ENCODE results near the gene TMEM37.

TMEM37 gene

DNA sequence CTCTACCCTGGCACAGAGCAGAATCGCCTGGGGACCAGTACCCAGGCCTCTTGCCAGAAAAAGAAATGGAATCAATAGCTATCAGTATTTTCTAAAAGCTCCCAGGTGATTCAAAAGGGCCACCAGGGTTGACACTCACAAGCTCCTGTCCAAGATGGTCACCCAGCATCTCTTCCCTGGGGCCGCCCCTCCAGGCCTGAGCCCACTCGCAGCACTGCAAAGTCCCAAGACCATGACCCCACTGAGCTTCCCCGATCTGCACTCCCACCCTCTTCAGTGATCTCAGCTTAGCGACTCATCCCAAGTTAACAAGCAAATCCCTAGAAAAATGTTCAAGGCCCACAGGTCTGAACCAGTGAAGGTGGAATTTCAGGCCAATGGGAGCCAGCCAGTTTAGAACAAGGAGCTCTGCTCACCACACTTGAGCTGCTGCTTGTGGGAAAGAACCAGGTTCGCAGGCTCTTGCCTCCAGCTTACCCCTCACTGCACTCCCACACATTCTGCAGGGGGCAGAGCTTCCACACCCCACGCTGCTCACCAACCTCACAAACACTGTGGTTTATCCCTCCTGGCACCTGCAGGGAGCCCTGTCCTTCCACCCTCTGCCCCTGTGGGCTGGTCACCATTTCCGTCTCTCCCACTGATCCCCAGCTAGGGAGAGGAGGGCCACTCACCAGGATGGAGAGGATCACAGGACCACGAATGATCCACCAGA, 19.8 kb downstream of the TMEM37 start:
- in situ Hi-C loops (cut with MboI; ENCODE audit: low sequenced_read_pairs), result no loop called here

DNA sequence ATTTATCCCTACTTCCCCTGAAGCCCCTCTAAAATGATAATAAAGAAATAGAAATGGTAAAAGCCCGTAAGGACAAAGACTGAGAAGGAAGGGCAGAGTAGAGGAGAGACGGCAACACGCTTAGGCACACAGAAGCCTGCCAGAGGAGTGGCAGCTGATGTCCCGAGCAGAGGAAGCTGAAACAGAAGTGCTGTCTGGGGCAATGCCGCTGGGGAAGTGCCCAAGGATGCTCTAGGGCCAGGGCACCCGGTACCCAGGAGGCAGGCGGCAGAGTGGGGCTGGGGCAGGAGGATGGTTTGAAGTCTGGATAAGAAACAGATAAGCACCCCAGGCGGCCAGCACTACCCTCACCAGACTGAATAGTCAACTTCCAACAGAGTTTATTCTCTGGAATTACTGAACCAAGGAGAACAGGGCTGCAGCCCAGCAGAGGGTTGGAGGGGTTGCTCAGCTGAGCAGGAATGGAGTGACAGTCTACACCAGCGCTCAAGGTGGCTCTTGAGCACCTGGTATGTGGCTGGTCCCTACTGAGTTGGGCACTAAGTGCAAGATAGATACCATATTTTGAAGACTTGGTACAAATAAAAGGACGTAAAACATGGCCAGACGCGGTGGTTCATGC, 22.4 kb downstream of the TMEM37 start:
- in situ Hi-C loops (cut with MboI; ENCODE audit: low sequenced_read_pairs), result no loop called here

DNA sequence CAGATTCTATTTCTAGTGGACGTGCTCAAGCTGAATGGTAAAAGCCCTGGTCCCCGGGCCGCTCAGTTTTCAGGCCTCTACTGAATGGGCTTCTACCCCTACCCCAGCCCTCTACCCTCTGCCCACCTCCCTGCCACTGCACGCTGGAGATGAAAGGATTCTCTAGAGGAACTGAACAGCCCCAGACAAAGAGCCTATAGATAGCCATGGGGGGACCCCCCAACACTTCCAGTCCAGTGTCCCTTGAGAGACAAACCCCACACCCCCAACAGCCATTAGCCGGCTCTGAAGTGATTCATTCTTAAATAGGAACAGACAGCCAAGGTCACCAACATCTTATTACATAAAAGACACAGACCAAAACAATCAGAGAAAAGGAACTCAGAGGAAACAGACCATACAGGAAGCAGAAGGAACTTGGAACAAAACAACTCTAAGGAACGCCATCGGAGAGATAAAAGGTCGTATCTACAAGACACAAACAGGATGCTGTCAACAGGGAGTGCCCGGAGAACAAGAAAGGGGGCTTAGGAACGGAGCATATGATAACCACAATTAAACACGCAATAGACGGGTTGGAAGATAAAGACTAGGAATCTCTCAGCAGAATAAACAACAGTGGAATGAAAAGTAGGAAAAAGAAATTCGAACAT, 23.5 kb downstream of the TMEM37 start:
- in situ Hi-C loops (cut with MboI; ENCODE audit: low sequenced_read_pairs), result no loop called here

DNA sequence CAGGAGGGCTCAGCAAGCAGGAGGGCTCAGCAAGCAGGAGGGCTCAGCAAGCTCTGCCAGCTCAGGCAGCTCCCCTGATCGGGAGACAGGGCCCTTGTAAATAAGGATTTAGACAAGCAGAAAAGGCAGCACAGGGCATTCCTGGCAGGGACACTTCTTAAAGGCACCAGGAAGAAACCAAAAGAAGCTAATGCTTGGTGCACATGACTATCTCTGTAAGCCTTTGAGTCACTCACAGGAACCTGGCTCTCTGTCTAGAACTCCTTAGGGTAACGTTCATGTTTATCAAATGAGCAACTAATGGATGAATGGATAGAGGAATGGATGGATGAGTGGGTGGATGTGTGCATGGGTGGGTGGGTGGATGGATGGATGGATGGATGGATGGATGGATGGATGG, 28.4 kb downstream of the TMEM37 start:
- in situ Hi-C loops (cut with MboI; ENCODE audit: low sequenced_read_pairs), result no loop called here

DNA sequence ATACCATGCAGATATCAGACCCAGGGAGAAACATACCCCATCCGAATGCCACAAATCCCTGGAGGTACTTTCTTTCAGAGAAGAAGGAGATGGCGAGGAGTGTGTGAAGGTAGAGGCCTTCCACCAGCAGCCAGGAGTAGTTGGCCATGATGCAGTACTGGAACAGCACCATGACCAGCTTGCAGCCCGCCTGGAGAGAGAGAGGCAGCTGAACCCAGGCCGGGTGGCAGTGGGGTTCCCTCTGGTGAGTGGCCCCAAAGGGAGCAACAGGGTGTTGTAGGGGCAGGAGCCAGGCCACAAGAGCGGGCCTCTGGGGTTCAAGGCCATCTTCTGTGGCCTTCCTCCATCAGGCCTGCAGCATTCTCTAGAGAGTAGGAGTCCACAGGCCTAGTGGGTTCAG, 30.2 kb downstream of the TMEM37 start:
- in situ Hi-C loops (cut with MboI; ENCODE audit: low sequenced_read_pairs), result no loop called here

DNA sequence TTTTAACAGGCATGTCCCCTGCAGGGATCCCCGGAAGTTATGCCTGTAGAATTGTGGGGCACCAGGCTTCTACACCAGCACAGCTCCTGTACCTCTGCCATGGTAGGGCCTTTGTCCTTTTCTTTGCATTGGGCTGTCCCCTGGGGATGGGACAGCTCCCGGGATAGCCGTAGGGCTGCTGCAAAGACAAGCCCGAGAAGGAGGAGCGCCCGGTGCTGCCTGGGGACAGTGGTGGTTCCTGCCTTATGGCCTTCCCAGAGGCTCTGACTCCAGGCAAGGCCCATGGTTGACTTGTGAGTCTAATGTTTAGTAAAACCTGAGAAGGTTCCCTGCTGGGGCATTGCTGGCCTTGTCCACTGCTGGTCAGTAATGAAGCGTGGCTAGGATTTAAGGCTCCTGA, 30.9 kb downstream of the TMEM37 start:
- in situ Hi-C loops (cut with MboI; ENCODE audit: low sequenced_read_pairs), result no loop called here

DNA sequence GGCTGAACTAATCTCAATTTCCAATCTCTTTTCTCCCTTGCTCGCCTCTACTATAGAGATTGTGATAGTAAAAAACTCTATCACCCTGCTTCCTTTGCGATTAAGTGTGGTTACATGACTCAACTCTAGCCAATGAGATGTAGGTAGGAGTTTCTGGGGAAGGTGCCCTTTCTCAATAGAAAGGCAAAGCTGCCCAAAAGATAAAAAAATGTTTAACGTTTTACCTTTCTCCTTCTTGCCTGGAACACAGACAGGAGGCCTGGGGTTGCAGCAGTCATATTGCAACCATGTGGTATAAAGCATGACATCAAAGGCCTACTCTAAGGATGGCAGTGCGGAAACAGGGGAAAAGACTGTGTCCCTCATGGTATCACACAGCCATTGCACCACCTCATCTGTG, 31.5 kb downstream of the TMEM37 start:
- in situ Hi-C loops (cut with MboI; ENCODE audit: low sequenced_read_pairs), result no loop called here

DNA sequence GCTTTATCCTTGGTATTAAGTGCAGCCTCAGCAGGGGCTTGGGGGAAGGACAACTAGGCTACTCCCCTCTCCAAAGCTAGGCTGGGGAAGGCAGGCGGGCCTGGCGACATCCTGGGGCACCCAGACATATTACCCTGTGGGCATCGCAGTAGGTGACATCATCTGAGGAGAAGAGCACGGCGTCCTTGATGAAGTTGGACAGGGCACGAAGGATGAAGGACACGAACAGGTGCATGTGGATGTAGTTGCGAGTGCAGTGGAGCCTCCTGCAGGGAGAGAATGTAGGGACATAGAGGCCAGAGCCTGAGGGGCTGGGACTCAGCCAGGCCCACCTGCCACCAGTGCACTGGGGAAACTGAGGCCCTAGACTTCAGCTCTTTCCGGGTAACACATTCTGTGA, 32.3 kb downstream of the TMEM37 start:
- in situ Hi-C loops (cut with MboI; ENCODE audit: low sequenced_read_pairs), result no loop called here

DNA sequence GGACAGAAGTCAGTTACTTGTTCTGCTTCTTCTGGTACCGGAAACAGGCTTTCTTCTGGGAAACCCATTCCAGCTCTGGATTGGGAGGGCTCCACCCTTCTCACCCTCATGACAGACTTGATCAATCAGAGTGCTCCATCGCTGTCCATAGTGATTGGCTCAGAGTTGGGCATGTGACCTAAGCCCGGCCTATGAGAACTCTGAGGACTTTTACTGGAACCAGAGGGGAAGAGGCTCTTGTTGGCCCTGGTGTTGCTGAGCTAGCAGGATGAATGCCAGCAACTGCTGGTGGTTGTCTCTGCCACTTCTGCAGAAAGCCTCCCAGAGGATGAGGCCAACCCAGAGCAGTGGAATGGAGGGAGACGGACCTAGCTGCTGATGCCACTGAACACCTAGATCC, 33.3 kb downstream of the TMEM37 start:
- in situ Hi-C loops (cut with MboI; ENCODE audit: low sequenced_read_pairs), result no loop called here

DNA sequence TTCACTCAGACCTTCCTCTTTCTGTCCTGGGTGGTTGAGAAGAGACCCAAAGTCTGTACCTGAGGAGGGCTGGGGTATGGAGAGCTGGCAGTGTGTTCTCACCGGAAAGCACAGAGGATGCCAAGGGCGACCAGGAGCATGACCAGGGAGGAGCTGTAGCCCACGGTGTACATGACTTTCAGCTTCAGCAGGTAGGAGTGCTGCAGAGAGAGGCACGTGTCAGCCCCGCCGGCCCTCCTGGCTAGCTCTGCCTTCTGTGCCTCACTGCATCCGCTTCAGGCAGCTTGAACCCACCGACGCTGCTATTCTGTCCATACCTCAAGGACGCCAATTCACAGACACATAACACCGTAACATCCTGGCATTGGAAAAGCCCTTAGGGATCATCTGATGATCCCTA, 34.0 kb downstream of the TMEM37 start:
- in situ Hi-C loops (cut with MboI; ENCODE audit: low sequenced_read_pairs), result no loop called here

DNA sequence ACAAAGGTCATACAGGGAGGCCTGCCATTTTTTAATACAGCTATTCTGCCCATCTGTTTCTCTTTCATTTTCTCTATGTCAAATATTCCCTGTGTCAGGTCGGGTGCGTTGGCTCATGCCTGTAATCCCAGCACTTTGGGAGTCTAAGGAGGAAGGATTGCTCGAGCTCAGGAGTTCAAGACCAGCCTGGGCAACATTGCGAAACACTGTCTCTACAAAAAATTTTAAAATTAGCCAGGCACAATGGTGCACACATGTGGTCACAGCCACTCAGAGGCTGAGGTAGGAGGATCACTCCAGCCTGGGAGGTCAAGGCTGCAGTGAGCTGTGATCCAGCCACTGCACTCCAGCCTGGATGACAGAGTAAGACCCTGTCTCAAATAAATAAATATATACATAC, 34.7 kb downstream of the TMEM37 start:
- in situ Hi-C loops (cut with MboI; ENCODE audit: low sequenced_read_pairs), result no loop called here

DNA sequence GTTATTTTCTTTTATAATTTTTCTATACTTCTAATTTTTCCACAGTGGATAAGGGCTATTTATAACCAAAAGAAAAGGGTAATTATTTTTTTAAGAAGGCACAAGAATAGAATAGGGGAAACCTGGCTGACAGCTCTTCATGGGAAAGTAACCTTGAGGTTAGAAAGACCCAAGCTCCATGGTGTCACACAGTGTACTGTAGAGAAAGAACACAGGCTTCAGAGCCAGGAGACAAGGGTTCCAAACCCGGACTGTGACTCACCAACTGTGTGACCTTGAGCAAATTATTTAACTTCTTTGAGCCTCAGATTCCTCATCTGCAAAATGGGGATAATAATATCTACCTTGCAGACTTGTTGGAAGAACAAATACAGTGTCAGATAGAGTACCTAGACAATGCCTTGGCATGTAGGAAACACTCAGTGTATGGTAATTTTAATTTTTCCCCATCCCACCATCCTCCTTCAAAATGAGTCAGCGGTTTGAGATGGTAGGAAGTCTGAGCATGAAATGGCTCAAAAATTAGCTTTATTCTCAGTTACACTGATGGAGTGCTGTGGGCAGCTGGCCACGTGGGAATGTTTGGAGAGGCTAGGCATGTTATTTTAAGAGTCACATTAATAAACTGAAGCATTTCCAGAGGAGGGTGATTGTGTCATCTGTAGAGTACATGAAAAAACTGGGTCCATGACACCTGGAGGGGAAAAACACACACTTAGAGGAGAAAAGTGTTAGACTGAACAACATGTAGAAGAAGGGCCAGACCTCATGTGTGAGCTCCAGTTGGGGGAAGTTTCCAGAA, 36.7 kb downstream of the TMEM37 start:
- in situ Hi-C loops (cut with MboI; ENCODE audit: low sequenced_read_pairs), result no loop called here

DNA sequence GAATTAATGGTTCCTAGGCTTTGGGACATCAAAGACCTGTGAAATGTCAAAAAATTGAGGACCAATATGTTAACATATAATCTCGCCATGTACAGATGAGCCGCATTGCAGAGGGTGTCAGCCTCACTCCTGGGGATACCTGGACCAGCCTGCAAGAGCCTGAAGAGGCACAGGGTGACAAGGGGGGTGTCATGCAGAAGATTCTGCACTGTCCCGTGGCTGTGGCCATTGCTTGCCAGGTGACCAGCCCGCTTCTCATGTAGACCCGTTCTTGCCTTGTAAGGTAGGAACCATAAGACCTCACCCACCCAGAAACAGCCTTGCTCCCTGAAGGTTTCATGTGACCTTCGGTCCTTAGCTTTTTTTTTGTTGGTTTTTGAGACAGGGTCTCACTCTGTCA, 37.5 kb downstream of the TMEM37 start:
- in situ Hi-C loops (cut with MboI; ENCODE audit: low sequenced_read_pairs), result no loop called here

DNA sequence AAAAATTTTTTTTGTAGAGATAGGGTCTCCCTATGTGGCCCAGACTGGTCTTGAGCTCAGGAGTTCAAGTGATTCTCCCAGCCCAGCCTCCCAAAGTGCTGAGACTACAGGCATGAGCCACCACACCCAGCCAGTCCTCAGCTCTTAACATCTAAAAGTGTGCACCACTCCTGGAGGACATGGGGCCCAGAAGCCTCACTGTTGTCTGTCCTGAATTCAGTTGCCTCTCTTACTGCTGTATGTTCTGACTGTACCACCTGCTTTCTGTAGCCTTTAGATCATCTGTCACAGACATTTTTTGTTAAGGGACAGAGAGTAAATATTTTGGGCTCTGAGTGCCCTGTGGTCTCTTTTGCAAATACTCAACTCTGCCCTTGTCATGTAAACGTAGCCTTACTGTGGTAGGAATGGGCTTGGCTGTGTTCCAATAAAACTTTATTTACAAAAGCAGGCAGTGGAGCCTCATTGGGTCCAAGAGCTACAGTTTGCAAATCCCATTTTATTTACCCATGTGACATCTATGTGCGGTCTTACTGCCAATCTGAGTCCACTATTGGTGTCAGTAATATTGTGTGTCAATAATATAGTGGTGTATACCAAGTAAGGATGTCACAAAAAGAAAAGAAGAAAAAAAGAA, 38.1 kb downstream of the TMEM37 start:
- in situ Hi-C loops (cut with MboI; ENCODE audit: low sequenced_read_pairs), result no loop called here

DNA sequence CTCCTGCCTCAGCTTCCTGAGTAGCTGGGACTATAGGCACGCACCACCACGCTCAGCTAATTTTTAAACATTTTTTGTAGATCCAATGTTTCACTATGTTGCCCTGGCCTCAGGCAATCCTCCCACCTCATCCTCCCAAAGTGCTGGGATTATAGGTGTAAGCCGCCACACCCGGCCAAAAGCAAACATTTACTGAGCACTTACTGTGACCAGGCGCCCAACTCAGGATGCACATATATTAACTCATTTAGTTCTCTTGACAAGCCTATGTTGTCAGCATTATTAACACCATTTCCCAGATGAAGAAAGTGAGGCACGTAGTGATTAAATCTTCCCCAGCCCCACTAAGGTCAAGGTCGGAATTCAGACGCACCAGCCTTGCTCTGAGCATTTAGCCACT, 41.1 kb downstream of the TMEM37 start:
- in situ Hi-C loops (cut with MboI; ENCODE audit: low sequenced_read_pairs), result no loop called here

DNA sequence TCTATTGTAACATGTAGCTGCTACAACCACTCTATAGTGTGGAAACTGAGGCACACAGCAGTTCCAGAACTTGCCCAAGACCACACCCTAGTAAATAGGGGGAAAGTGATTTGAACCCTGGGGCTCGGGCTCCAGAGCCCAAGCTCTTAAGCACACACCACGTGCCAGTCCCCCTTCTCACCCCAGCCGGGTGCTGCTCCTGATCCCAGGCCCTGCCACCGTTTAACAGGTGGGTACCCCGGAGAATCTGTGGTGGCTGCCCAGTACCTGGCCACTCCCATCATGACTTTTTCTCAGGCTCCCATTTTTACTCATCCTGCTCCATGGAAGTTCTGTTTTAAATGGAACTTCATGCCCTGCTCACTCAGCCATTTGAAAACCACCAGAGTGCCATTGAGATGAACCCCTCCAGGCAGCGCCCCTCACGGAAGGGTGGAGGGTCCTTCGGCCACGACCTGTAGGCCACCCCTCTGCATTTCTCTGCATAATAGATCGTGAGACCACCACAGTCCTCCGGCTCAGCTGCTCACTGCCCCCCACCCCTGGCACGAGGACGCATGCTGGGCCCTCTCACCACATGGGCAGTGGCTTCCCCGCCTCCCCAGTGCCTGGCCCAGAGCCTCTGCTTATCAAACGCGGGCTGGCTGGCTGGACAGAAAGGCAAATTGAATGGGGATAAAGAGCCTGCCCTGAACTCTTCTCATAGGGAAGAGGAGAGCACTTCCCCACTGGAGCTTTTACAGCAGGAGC, 42.1 kb downstream of the TMEM37 start:
- in situ Hi-C loops (cut with MboI; ENCODE audit: low sequenced_read_pairs), result no loop called here

DNA sequence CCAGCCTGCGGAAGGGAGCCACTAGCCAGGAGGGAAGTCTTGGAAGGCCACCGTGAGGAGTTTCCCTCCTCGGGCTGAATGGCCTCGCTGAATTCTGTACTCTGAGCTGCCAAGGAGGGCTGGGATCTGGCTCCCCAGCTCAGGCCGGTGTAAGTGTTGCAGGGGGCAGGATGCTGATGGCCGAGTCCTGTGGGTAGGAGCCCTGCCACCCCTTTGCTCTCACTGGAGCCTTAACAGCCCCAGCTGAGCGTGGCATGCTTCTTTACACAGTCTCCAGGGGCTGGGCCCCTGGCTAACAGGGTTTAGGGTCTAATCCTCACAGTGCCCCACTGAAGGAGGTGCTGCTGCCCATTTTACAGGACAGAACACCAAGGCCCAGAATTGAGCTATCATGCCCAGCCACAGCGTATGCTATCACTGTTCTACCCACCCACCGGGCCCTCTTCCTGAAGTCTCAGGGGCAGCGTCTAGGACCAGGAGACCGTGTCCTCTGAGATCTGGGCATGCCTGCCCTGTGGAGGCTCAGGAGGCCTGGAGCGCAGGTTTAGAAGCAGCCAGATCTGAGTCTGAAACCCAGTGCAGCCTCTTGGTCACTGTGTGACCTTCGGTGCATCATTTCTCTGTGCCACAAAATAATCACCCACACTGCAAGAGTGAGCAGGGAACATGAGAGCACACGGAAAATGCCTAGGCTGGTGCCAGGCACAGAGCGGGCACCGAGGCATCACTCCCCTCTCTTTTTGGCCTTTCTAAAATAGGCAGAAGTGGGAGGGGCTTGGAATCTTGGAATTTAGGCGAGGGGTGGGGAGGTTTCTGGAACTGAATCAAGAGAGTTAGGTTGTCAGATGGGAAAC, 42.9 kb downstream of the TMEM37 start:
- in situ Hi-C loops (cut with MboI; ENCODE audit: low sequenced_read_pairs), result no loop called here

DNA sequence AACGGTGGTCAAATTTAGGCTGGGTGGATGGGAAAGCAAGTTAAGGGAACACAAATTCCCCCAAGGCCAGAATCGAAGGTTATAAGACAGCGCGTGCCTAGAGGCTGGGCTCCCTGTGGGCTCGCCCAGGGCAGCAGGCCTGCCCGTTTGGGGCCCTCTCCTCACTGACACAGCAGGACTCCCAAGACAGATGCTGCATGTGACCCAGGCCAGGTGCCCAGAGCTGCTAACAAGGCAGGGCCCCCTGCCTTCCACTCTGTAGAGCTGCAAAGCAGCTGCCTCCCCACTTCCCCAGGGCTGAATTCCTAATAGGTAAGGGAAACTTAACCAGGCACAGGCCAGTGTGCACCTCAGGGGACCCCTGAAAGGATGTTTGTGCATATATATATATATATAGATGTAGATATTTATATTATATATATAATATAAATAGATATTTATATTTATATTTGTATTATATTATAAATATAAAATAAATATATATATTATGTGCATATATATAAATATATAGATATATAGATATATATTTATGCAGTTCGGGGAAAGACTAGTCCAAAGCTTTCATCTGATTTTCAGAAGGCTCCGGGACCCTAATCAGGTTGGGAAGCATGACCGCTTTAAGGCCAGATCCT, 43.7 kb downstream of the TMEM37 start:
- in situ Hi-C loops (cut with MboI; ENCODE audit: low sequenced_read_pairs), result no loop called here

DNA sequence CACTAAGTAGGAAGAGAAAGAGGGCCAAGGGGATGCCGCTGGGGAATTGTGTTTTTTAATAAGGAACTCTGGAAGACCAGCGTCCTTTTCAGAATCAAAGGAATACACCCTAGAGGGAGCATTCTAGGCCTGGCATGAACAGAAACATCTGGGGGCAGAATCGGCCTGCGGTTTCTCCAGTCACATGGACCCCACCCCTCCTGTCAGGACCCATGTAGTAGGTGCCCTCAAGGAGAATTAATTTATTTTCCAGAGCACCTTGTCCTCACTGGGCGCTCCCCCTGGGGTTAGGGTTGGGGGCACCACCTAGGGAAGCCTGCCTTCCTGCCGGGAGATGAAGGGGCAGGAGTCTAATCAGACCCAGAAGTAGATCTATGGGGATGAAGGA, 44.2 kb downstream of the TMEM37 start:
- in situ Hi-C loops (cut with MboI; ENCODE audit: low sequenced_read_pairs), result no loop called here

All from HL-60/S4 treated with phorbol 12-myristate 13-acetate at 8.2 ng/mL for 4 days and 3 days (cell line).